HG02678 (cell line): ENCODE results near the gene KCTD1.

Experiments
- ATAC-seq: cut with Tn5 transposase; IDR thresholded peaks from one replicate; pipeline ENCODE4 v1.9.1; 2021; ENCODE audit warnings: mild to moderate bottlenecking, moderate library complexity; ENCODE audit not compliant: unreplicated experiment

The KCTD1 gene

GRCh38 chr18:26487437-26487836 lies 60.9 kb downstream of the KCTD1 start:
- ATAC-seq, result peak; percentile 92

DNA sequence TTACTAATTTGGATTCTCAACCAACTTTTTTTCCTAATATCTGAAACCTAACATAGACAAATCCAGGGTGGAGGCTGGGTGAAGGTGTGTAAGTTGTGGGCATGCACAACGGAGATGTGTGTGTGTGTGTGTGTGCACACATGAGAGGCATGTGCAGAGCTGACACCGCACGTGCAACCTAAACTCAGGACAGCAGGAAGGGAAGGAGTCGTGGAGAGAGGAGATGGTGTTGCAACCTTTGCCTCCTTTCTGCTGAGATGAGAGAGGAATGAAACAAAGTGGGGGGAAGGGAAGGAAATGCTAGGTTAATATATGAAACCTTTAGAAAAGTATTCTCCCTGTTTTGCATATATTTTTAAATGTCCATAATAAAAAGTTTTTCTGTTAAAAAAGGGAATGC lies 64.7 kb downstream of the KCTD1 start:
- ATAC-seq, result no peak

GRCh38 chr18:26482569-26482968 lies 65.8 kb downstream of the KCTD1 start:
- ATAC-seq, result no peak

GRCh38 chr18:26480897-26481795 lies 67.2 kb downstream of the KCTD1 start:
- ATAC-seq, result no peak

DNA sequence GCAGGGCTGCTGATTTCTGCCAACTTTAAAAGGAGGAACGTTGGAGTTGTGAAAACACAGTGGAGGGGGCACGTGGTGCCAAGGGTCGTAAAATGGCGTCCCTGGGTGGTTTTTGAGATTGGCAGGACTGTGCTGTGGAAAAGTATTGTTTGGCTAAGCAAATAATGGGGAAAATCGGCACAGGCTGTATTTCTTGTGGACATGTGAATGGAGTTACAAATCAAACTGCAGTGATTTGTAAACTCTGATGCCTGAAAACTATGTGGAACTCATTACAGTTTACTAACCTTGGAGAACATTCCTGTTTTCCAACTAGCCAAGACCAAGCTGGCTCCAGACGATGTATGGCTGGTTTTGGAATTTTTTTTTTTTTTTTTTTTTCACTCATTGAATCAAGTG lies 68.7 kb downstream of the KCTD1 start:
- no peak for ATAC-seq

- no peak for ATAC-seq
Observed at GRCh38 chr18:26479065-26479680, 69.2 kb downstream of the KCTD1 start.

GRCh38 chr18:26477828-26478466 lies 70.4 kb downstream of the KCTD1 start:
- ATAC-seq, result no peak

DNA sequence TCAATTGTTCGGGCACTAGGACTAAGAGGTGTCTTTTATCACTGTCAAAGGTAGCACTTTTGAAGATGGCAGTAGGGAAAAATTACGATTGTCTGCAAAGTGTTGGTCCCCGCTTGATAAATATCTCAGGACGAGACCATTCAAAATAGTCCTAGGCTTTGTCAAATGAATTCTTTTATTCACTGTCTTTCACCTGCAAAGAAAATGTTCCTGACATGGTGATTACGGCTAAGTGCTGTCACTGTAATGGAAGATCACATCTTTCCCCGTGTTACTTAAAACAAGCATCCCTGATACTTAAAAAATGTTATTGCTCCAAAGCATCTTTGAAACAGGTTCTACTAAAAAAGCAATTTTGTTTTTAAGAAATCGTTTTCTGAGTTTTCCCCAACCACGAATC lies 71.7 kb downstream of the KCTD1 start:
- no peak for ATAC-seq

GRCh38 chr18:26474542-26474941 lies 73.8 kb downstream of the KCTD1 start:
- no peak for ATAC-seq

DNA sequence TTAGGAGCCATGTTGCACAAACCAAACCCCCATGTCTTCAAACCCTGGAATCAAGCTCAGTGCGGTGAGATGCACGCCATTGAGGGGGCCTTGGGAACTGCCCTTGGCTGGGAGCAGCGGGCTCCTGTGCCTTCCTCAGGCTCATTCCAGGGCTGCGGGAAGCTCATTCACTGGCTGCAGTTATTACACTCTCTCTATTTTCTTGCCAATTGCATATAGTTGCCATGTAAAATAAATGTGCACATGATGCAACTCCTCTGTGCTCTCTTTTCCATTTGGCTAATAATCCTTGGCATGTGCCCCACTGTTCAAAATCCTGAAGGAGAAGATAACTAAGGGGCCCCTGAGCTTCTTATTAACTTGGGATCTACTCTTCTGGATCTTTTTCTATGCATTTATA lies 74.7 kb downstream of the KCTD1 start:
- no peak for ATAC-seq

DNA sequence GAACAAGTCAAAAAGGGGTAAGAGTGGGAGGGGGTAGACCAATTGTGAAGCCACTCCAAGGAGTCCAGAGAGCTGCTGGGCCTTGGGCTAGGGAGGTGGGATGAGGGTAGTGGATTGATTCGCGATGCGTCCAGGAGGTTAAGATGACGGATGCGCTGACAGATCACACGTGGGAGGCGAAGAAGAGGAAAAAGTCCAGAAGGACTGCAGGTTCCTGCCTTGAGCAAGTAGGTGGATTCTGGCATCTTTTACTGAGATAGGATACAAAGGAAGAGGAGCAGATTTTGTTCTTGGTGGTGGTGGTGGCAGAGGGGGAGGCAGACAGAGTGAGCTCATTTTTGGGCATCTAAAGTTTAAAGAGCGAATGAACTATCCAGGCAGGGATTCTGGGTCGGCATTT lies 76.5 kb downstream of the KCTD1 start:
- no peak for ATAC-seq

DNA sequence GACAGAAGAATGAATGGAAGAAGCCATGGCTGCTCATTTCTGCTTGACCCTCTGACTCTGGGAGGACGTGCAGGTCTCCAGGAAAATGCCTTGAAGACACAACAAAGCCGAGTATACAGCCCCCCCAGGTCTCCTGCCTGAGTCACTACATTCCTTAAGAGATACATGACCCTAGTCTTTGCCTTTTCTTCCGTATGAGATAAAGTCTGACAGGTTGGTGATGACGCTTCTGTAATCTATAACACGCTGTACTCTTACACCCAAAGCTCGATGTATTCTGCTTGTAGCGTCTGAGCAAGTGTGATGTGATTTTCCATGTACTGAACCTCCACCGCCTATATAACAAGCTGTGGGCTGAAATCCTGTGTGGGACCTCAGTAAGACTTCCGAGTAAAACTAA lies 77.3 kb downstream of the KCTD1 start:
- ATAC-seq, result no peak

DNA sequence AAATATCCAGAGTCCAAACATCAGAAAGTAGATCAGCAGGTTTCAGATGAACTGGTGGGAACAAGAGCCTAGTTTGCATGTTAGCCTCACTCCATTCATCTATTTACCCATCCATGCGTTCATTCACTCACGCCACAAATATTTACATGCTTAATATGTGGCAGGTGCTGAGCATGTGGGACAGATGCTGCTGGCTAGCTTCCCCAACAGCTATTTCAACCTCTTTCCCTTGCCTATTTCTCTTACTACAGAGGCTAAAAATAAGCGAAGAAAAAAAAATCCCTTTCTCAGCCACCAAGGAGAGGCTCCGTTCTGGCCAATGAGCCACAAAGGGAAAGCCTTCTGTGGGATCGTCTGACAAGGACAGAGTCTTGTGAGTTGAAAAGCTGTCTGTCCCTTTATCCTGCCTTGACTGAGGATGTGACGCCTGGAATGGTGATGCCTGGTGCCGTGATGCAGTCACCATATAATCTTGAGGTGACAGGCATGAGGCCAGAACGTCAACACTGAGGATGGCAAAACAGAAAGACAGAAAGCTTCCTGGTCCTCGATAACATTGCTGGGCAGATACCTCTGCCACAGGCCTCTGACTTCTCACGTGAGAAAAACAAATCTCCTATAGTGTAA lies 78.2 kb downstream of the KCTD1 start:
- ATAC-seq, result peak; percentile 81

GRCh38 chr18:26468931-26469340 lies 79.4 kb downstream of the KCTD1 start:
- ATAC-seq, result peak; percentile 61

DNA sequence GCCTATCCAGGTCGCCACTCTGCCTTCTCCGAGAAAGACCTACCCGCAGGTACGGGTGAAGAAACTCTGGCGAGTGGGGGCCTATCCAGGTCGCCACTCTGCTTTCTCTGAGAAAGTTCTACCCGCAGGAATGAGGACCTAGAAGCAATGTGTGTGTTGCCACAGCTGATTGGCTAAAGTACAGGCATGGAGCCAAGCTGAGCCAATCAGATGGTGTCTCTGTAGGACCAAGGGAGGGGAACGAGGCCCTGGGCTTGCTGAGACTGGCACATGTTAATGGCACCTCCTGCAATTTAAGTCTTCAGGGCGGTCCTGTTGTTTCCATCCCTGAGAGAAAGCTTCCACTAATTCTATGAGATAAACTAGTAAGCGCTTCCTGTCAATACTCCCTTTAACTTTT lies 82.3 kb downstream of the KCTD1 start:
- ATAC-seq, result no peak

GRCh38 chr18:26465431-26465830 lies 82.9 kb downstream of the KCTD1 start:
- no peak for ATAC-seq

DNA sequence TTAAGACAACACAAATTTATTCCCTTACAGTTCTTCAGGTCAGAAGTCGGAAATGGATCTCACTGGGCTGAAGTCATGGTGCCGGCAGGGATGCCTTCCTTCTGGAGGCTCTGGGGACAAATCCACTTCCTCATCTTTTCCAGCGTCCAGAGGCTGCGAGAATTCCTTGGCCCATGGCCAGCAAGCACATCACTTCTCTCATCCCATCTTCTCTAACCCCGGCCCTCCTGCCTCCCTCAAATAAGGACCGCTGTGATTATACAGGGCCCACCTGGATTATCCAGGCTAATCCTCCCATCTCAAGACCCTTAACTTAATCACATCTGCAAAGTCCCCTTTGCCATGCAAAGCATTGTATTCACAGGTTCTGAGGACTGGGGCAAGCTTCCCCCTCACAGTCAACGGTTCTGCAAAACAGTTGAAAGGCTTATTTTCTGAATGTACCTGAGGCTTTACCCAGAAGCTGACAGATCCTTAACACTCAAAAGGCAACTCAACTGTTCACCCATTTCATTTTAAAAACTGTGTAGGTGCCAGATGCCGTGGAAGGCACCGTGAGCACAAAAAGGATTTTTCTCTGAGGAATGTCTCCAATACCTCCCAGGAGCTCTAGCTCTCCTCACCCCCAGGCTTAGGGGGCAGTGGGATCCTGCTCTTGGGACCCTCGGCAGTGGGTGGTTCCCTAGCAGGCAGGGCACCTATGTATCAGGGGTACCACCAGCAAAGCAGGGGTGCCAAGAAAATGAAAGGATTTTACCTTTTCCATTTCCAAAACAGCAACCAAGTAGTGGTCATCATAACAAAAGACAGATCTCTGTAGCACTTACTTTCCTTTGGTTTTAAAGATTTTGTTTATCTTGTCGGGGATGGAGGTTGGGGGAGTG lies 84.0 kb downstream of the KCTD1 start:
- no peak for ATAC-seq

DNA sequence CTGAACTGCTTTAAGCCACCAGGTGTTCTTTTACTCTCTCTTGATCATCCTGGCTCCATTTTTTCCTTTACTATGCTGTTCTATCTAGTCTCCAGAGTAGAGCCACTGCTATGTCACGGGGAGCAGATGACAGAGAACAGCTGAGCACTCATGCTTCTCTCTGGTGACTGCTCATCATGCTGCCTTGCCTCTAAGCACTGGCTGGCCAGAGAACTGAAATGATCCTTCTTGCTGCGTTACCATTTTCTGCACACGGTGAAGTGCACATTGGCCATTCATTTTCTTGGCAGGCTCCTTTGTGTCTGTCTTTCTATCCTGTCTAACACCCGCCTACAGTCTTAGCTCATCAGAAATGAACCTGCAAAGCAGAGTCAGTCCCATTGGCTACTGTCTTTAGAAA lies 86.0 kb downstream of the KCTD1 start:
- no peak for ATAC-seq

DNA sequence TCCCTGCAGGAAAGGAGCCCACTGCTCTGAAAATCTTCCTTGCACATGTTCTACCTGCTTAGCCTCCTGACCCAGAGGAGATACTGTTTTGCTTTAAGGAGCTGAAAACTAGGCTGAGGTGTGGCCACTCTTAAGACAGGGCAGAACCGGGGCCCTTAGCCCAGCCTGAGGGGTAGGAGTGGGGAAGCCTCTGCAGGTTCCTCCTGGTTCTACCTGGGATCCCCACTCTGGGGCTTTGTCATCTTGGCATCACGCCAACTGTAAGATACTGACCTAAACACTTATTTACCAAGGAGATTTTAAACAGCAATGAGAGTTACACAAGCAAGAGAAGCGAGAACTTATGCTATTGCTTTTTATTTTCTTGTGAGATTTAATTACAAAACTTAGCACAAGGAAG lies 86.9 kb downstream of the KCTD1 start:
- no peak for ATAC-seq

GRCh38 chr18:26460449-26461091 lies 87.8 kb downstream of the KCTD1 start:
- ATAC-seq, result peak; percentile 72
